Activated T-helper 1 cell treated with Interleukin-2 at 50 U/mL for 16 hours (primary cell): ENCODE data around the gene VSIG2.

Experiments used
- DNase-seq: peaks from one replicate; pipeline ENCODE4 v3.0.0-alpha.2; 2020; ENCODE audit warnings: low read depth

Gene VSIG2

DNA sequence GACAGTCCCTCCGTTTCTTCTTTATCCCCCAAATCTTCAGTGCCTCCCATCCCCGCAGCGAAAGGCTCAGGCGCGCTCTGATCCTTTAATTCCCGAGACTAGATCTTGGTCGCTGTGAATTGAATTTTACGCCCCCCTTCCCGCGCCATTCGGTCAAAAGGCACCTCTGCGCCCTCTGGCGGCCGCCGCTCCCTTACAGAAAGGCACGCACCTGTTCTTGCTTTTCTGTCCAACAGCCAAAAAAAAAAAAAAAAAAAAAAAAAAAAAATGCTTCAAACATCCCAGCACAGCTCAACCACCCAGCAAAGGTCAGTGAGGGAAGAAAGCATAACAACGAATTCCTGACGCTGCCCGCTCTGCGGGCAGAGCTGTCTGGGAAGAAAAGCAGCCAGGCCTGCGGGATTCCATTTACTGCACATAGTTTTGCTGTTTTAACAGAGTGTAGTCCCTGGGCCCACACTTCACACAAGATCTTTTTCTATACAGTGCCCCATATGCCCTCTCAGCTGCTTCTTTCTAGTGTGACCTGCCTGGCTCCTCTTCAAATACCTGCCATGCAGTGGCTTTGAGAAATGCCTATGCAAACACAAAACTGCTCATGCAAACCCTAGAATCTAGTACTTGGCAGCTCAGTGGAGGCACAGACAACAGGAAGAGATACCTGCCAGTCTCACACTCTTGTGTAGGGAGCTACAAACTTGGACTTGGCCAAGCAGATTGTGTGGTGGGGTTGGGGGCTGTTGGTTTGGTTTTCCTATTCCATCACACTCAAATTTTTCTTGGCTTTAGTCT is 11.3 kb upstream of the VSIG2 start:
- DNase-seq = peak; percentile 71

DNA sequence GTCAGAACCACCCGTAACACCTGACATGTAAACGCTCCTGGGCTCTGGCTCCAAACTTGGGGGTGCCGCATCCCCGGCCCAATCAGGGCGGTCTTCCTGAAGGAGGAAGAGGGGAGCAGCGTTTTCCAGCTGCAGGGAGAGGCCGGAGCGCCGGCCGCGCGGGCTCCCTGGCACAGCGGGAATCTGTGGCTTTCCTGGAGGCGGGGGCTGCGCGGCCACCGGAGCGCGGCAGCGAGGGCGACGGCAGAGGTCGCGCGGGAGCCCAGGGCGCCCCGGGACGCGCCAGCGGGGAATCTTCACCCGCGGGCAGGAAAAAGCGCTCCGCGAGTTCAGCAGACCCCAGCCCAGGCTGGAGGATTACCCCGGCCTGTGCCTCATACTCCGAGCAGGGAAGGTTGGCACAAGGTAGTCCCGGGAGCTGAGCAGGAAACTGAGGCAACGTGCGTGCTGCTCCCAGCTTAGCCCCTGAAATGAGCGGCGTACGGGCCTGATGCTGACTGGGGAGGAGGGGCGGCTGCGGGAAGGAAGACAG is 10.6 kb upstream of the VSIG2 start:
- no peak for DNase-seq

DNA sequence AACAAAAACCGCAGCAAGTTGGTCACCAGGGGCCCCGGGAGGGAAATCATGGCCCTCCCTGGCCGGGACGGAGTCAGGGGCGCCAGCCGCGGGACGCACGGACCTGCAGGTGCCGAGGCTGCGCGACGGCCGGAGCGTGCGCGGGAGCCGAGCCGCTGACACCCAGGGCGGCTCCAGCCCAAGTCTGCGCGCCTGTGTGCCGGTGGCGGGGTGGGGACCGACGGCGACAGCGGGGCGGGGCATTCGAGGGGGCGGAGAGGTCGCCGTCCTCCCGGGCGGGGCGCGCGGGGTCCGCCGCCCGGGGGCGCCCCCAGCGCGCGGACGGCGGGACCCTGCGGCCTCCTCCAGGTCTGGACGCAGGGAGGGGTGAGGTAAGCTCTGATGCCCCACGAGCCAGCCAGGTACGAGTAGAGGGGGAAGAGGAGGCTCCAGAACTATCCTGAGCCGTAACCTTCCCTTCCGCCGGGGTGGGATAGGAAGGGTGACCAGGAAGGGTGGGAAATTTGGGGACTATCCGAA is 10.1 kb upstream of the VSIG2 start, which contains the start of gene ESAM:
ESAM (minus strand) TSS at position 186 of the 519 bp plus-strand sequence; CDS start at position 50, 136 bp downstream.
- DNase-seq = peak; percentile 51

DNA sequence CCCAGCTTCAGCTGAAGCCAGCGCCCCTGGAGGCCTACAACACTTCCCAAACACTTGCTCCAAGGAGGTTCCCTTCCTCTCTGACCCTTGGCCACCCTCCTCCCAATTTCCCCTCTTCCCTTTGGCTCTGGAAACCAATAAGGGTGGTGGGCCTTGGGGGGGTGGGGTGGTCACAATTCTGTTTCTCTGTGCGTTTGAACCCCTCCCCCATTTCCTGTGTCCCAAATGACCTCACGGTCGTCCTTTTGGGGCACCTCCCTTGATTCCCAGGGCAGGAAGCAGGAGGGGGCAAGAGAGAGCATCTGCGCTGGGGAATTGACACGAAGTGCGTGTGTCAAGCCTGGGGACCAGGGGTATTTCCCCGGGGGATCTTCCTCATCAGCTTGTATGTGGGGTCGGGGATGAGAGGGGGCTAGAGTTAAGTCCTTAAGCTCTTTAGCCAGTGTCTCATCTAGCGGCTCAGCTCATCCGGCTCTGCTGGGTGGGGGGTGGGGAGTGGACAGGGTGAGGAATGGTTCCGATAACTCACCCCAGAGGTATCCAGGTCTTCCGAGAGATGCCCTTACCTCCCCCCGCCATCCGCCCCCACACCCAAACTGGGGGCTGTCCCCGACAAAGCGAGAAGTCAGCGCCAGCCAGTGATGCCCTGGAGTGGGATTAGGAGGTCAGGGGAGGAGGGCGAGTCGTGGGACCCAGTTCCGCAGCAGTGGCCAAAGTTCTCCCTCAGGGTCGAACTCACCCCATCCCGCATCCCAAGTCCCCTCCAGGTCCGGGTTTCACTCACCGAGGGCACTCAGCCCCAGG is 9.4 kb upstream of the VSIG2 start:
- DNase-seq = no peak

DNA sequence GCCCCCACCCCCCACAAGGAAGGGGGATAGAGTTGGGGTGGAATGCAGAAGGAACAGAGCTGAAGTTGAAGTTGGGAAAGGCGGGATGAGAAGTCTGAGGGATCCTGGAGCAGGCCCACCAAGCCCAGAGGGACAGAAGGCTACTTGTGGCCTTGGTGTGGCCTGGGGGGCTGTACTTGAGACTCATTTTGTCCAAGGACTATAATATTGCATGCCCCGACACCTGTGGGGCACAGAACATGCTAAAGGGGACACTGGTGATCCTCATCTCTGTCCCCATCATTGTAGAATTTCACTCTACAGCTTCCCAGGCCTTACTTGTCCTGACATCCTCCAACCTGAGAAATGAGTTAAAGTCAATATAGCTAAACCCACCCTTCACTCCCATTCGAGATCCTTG is 8.8 kb upstream of the VSIG2 start:
- no peak for DNase-seq

DNA sequence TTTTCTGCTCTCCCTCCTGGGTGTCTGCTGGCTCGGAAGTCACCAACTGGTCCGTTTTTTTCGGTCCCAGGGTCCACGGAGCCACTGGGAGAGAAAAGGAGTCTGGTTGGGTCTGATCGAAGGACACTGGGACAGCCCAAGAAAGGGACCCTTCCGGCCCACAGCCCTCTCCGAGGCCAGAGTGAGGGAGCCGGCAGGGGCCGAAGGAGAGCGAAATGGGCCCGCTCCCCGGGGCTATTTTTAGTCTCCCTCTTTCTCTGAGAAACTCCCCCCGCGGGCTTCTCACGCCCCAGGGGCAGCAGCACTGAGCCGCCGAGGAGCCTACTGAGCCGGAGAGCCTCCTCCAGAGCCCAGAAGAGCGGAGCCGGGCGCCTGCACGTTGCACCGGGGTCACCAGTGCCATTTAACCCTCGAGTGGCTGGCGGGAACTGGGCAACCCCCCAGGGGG is 8.2 kb upstream of the VSIG2 start:
- no peak for DNase-seq

DNA sequence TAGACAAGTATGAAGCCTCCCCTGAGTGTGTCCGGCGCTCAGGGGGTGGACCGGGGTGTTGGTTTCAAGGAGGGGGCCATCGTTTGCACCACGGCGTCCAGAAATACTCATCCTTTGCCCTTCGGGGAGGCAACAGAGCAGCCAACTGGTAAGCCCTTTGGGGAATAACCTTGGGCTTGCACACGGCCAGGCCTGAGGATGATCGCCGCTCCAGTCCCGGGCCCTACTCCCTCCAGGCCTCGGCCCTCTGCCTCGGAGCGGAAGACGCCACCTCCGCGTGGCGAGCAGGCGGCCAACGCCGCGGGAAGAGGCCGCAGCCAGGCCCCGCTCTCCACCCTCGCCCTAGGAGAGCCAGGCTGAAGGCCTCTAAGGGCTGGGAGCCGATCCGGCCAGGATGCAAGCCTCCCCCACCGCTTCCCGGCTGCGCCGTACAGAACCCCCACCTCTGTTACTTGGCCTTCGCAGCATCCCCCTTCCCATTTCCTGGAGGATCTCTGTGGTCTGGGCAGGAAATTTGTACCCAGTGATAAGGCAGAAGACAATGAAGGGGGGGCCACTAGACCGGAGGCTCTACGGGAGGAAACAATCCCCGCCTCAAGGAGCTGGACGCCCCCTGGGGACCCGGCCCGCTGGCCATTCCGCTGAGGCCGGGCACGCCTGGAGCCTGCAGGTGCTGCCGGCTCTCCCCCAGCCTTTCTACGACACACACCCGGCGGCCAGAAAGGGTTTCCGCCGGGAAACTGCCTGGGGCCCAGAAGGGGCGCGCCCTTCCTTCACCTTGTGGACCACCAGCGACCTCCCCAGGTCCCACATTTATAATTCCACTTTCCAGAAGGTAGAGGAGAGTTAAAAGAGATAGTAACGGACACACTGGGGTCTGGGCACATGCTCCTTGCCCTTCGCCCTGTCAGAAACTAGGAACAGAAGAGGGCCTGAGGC is 7.5 kb upstream of the VSIG2 start:
- DNase-seq = no peak

DNA sequence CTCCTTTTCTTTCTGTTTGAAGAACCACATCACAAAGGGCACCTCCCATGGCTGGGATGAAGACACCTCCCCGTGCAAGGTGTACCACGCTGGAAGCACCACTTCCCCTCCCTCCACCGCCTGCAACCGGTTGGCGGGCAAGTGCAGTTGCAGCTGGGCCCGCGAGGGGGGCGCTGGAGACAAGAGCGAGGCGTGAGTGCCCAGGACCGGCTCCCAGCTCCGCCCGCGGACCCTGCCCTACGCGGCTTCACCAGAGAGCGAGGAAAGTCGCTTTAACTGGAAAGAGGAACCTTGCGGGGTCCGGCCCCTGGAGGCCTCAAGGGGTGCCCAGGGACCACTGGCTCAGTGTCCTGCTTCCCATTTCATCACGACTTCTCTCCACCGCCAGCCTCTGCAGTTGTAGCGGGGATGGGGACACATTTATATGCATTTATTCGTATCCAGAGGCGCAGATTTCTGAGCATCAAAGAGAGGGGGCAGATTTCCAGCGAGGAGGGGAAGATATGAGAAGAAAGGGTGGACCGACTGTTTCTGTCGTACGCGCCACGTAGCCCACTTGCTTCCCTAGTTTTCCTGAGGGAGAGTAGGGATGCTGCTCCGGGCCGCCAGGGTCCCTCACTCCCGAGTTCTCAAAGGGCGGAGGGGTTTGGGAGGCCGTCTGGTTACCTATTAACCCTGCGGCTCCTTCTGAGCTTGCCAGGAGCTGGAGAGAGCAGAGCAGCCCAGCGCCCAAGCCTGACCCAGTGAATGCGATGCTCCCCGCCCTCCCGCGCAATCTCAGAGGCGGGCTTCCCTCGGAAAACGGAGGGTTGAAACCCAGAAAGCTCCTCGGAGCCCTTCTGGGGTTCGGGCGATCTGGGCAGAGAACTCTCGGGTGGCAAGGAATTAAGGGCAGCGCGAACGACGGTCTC is 6.6 kb upstream of the VSIG2 start:
- DNase-seq = no peak

DNA sequence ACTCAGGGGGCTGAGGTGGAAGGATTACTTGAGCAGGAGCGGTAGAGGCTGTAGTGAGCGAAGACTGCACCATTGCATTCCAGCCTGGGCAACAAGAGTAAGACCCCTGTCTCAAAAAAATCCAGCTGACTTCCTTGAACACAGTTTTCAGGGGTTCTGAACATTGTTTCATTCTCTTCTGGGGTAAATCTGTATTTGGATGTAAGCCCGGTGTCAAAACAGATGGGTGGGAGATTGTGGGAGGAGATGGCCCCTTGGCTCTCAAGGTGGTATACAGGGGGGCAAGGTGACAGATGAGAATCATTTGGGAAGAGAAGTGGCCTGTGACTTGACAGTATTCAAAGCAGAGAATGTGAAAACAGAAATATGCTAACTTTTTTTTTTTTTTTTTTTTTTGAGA is 5.3 kb upstream of the VSIG2 start:
- DNase-seq = no peak

DNA sequence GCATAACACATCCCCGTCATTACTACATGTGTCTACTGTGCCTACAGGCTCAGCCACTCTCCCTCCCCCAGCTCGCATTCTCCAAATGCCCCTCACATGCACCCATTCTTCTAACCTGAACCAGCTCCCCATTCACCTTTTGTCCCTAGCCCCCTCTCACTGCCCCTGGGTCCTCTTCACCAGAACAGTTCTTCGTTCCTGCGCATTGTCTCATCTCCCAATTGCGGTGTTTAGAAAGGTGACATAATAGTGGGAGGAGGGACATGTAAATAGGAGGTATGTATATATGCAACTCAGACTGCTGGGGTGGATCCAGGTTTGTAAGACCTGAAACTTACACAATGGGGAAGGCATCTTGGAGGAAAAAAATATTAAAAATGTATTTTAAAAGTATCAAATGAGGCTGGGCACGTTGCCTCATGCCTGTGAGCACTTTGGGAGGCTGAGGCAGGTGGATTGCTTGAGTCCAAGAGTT is 4.7 kb upstream of the VSIG2 start:
- DNase-seq = no peak

DNA sequence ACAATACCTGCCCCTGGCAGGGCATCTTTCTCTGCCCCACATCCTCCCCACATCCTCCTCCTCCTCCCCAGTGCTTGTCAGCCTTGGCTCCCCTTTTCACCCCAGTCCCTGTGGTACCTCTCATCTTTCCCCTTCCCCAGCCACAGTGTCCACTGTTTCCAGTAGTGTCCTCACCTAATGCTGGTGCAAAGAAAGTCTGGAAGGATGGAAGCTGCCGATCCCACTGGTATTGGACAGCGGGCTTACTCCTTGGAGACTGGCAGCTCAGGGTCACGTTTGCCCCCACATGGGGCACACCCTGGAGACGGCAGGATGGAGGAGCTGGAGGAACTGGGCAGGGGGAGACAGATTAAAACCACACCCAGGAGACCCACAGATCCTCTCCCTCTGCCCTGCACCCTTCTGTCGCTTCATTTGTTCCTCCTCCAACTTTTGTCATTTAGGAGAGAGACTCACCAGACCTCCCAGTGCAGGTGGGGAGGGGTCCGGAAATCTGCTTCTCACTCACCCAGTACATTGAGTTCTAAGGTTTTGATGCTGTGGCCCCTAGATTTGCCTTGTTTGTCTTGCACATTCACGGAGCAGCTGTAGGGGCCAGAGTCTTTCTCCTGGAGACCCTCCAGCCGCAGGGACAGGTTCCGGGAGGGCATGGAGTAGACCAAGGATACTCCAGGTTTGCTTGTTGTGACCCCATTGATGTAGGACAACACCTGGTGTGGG is 4.1 kb upstream of the VSIG2 start:
- no peak for DNase-seq

DNA sequence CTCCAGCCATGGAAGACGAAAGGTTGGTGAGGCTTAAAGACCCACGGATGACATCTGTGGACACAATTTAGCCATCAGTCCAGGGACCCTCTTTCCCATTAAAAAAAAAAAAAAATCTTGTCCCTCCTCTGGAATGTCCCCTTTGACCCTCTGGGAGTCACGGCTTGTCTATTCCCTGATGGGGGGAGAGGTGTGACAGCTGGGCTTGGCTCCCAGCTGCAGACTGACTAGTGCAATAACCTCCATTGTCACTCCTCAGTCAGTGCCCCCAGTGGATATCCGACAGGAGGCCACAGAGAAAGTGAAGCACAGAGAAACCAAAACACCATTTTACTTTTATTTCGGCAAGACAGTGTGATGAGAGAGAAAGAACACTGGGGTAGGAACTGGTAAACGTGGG is 2.7 kb upstream of the VSIG2 start:
- DNase-seq = no peak

DNA sequence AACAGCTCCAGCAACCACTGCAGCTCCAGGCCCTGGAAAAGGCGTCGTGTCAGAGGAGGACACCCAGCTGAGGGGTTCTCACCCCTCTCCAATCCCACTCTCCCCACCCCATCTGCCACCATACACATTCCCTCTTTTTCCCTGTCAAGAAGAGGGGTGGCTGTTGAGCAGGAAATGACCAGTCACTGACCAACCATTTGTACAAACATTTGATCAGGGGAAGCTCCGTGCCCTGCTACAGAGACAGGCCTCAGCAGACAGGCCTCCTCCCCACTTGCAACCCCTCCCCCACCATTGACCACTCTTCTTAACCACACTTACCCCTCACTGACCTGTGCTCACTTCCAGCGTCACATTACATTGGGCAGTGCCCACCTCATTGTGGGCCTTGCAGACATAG is 2.3 kb upstream of the VSIG2 start:
- no peak for DNase-seq

DNA sequence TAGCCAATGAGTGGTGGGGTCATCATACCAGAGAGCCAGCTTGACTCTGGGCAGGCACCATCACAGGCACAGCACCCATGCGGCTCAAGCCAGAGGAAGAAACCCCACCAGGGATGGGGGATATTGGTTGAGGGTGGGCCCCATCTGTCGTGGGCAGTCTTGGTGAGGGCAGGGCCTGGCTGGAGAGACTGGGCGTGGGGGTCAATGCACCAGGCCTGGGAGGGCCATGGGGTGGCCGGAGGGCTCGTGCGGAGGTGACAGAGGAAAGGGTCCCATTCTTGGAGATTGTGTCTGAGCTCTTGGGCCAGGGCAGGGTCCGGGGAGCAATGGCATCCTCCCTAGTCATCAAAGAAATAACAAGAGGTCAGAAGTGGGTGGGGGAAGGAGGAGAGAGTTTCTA is 1.6 kb upstream of the VSIG2 start:
- no peak for DNase-seq

DNA sequence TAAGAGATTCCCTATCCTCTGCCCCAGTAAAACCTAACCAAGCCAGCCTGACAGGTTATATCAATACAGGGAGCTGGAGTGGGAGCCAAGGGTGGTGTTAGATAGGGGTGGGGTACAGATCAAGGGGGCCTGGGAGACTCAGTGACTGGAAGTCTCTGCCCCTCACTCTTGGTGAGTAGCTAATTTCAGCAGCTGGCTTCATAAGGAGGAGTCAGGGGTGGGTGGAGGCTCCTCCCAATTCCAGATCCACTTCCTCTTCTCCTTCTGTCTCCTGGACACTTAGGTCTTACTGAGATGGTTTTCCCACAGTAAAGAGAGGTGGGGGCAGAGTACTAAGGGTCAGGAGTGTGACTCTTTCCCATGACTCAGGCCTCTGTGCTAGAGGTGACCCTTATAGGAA is 1.1 kb upstream of the VSIG2 start:
- no peak for DNase-seq

DNA sequence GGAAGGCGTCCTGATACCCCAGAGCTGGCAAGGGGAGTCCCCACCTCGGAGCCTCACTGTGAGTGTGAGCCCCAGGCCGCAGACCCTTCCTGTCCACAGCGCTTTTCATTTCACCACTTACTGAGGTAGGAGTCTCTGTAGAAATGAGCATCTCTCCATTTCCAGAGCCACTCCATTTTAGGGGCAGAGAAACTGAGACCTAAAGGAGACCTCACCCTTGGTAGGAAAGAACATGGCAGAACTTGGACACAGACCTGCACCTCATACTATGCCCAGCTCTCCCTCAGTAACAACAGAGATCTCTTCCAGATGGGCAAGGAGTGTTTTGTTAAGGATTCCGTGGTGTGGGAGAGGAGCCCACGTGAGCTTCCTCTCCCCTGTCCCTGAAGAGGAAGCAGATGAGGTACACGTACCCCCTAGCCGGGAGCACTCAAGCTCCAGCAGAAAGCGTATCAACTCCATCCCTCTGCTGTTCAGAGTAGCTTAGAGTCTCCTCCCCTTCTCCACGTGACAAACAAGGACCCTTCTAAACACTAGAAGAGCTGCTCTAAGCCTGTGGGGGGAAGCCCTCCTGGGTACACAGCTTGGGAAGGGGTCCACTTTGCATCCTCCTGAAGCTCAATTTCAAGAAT is 532 bp upstream of the VSIG2 start:
- DNase-seq = no peak

DNA sequence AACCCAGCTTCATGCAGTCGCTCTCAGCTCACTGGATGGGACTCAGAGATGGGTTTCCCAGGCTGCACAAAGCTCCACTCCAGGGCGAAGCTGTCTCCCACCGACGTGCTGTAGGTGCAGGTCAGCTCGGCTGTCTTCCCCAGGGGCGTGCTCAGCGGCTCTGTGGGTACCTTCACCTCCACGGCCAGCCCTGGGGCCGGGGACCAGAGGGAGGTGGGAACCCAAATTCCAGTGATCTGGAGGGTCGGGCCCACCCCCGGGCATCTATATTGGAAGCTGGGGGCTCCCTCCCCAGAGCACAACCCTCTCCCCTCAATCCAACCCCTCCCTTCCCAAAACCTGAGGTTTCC is 689 bp downstream of the VSIG2 start:
- DNase-seq = no peak

DNA sequence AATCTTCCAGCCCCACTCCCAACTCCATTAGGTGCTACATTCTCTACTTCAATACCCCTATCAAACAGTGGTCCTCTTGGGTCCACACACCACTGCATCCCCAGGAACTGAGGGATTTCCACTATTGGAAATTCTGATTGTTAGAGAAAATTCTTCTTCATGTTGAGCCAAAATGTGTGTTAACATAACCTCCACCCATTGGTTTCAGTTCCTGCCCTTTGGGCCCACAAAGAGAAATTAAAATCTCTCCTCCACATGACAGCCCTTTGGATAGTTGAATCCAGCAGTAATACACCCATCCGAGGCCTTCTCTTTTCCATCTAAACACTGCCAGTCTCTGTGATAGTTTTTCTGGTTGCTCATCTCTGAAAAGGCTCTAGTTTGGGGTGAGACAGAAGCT is 2.1 kb downstream of the VSIG2 start:
- no peak for DNase-seq
